Right atrium auricular region (tissue), 2 donors: ENCODE measurements around the gene ELMO3. TPM values are rescaled to one million over a fixed set of nuclear protein-coding genes. Genes with fewer than 3 reads are reported as not detected.

ENCODE experiments used
- DNase-seq: peaks from one replicate; pipeline ENCODE4 v3.0.0-alpha.2; 2019; ENCODE audit warnings: low spot score
- H3K27ac ChIP-seq, 2 donors: fragments of 200-600 bp; sonication (generic); 1 replicate in 1 of 2; 2 replicates in 1 of 2; pipeline ENCODE4 v1.5.1; 2016 to 2019
- H3K27me3 ChIP-seq, 2 donors: fragments of 200-600 bp; sonication (generic); one replicate each; pipeline versions ENCODE4 v1.5.1 to v1.6.0; 2017 to 2019
- H3K36me3 ChIP-seq: fragments of 200-600 bp; sonication (generic); one replicate; pipeline ENCODE4 v1.5.1; 2016
- H3K4me1 ChIP-seq, 2 donors: fragments of 200-600 bp; sonication (generic); one replicate each; pipeline versions ENCODE4 v1.5.1 to v1.6.0; 2017 to 2019
- H3K4me3 ChIP-seq, 2 donors: fragments of 200-600 bp; sonication (generic); 1 replicate in 1 of 2; 2 replicates in 1 of 2; pipeline ENCODE4 v1.5.1; 2017 to 2019; ENCODE audit warnings: mild to moderate bottlenecking in 1 of 2, moderate library complexity in 1 of 2
- H3K9me3 ChIP-seq, 2 donors: fragments of 200-600 bp; sonication (generic); one replicate each; pipeline ENCODE4 v1.5.1; 2019
- CTCF ChIP-seq, 2 donors: fragments of 200-600 bp; sonication (generic); IDR thresholded peaks; one replicate each; pipeline ENCODE4 v1.5.1; 2019; ENCODE audit warnings: antibody characterized with exemption in 2 of 2
- total RNA-seq, 2 donors: library from RNA; depleted of rRNA; stranded (reverse); fragments of >200 nt; gene quantifications; one replicate each; pipeline ENCODE4 v1.1.0, GENCODE V29; 2016

Gene ELMO3
- total RNA-seq, 2 donors from 2014 or later, result 0.37 to 2.2 TPM

DNA sequence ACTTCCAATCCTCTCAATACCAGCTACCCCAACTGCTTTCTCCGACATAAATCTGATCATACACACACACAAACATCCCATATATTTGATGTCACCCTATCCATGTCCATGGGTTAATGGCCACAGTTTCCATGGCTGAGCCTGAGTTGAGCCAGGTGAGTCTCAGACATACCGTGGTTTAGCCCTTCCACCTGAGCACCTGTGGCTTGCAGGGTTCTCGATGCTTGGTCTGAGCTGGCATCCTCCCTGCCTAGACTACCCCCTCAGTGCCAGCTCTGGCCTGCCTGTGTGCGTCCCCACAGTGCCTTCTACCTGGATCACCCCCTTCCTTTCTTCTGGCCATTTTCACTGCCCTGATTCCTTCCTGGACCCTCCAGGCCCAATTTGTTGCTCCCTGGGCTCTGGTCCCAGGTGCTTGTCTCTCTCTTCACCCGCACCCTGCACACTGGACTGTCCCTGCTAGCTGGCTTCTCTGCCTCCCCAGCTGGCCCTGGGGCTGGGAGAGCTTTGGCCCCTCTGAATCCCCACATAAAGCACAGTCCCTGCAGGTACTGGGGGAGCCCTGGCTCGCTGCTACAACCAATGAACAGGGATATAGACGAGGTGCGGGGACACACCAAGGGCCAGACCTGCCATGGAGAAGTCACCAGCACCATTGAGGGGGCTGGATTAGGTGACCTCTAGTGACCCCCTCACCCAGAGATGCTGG lies 7.4 kb downstream of the ELMO3 start:
- Histone ChIP-seq H3K4me1 (no peaks in the 10 kb centered on the region), H3K4me3 (no peak overlapping the region), H3K27ac (no peak overlapping the region), H3K36me3 (no peaks in the 10 kb centered on the region), H3K9me3 (no peaks in the 10 kb centered on the region), H3K27me3 (no peaks in the 10 kb centered on the region)
- no peak for TF ChIP-seq CTCF (IDR thresholded peaks at IDR 0.05)
- no peak for DNase-seq

- Histone ChIP-seq H3K4me1 (no peaks in the 10 kb centered on the region), H3K27ac (no peak overlapping the region), H3K4me3 (no peak overlapping the region), H3K9me3 (no peaks in the 10 kb centered on the region), H3K27me3 (no peaks in the 10 kb centered on the region), H3K36me3 (no peaks in the 10 kb centered on the region)
- DNase-seq, result no peak
- no peak for TF ChIP-seq CTCF (IDR thresholded peaks at IDR 0.05)
These were observed 7.9 kb downstream of the ELMO3 start for GRCh38 chr16:67206838-67207248.

- H3K27ac ChIP-seq, result no peak overlapping the region
These were observed 8.5 kb downstream of the ELMO3 start for GRCh38 chr16:67207249-67208091.

DNA sequence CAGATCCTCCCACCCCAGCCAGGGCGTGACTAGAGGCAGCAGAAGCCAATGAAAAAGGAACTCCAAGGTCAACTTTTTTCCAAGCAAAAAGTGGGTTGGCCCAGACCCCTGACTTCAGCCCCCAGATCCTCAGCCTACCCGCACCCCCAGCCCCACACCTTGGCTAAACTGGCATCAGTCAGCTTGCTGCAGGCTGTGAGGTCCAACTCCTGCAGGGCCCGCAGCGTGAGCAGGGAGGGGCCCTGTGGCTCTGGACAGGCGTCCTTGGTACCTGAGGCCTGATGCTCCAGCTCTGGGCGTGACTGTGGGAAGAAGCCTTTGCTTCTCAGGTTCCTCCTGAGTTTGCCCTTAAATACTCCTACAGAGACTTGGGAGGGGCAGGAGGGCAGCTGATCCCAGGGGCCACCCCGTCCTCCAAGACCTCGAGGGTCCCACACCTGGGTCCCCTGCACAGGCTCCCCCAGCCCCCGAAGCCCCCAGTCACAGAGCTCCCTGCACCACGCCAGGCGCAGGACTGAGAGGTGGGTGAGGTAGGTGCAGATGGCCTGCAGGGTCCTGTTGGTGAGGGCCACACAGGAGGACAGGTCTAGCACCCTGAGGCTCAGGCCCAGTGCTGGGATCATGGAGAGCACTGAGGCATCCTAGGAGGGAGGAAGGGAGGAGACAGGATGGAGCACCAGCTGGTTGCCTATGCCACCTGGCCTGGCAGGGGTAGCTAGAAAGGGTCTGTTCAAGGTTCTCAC lies 9.4 kb downstream of the ELMO3 start:
- TF ChIP-seq CTCF (IDR thresholded peaks at IDR 0.05), result no peak
- Histone ChIP-seq H3K36me3 (no peaks in the 10 kb centered on the region), H3K4me1 (no peaks in the 10 kb centered on the region), H3K27me3 (no peaks in the 10 kb centered on the region), H3K27ac (no peak overlapping the region), H3K9me3 (no peaks in the 10 kb centered on the region), H3K4me3 (no peak overlapping the region)
- DNase-seq, result no peak

More at GRCh38 chr16:67207249-67208091, 8.5 kb downstream of the ELMO3 start:
- H3K9me3 ChIP-seq, result no peaks in the 10 kb centered on the region
- no peak overlapping the region for H3K4me3 ChIP-seq
- H3K36me3 ChIP-seq, result no peaks in the 10 kb centered on the region
- no peaks in the 10 kb centered on the region for H3K4me1 ChIP-seq
- H3K27me3 ChIP-seq, result no peaks in the 10 kb centered on the region
- no peak for TF ChIP-seq CTCF (IDR thresholded peaks at IDR 0.05)
- DNase-seq, result no peak

DNA sequence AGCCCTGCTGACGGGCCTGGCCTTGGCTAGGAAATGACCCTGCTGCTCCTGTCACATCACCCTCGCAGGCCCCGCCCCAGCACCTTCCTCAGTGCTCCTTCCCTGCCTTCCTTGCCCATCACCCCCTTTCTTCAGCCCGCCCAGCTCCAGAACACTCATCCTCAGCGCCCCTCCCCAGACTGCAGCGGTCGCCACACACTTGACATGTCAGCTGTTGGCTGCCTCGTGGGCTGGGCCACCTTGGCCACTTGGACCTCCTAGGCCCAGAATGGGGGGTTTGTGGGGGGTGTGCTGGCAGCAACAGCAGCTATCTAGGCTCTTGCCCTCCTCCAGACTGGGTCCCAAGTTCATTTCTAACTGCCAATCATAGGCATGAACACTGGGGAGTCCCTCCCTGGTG lies 10.6 kb downstream of the ELMO3 start:
- no peak for DNase-seq
- no peak overlapping the region for H3K27ac ChIP-seq

More for the DNA sequence above, 10.6 kb downstream of the ELMO3 start:
- TF ChIP-seq CTCF (IDR thresholded peaks at IDR 0.05), result no peak
- no peak overlapping the region for H3K4me3 ChIP-seq
- no peaks in the 10 kb centered on the region for H3K9me3 ChIP-seq
- no peaks in the 10 kb centered on the region for H3K36me3 ChIP-seq
- H3K4me1 ChIP-seq, result no peaks in the 10 kb centered on the region
- no peaks in the 10 kb centered on the region for H3K27me3 ChIP-seq
